CD14-positive monocyte (primary cell): Measurements from ENCODE around the gene CBX2. TPM values are rescaled to one million over a fixed set of nuclear protein-coding genes. Genes with fewer than 3 reads are reported as not detected.

ENCODE experiments used
- DNase-seq, 3 donors: peaks; one replicate each; pipeline ENCODE4 v3.0.0-alpha.2; 2011 to 2022
- H2AFZ ChIP-seq: 2 replicates; pipeline ENCODE4 v1.6.0; 2012; ENCODE audit warnings: mild to moderate bottlenecking, low read depth, low read length, inconsistent platforms; ENCODE audit not compliant: insufficient read depth, poor library complexity, severe bottlenecking
- H3K27ac ChIP-seq, 2 donors: 1 replicate in 1 of 2; 2 replicates in 1 of 2; pipeline ENCODE4 v1.5.1; 2012 to 2013; ENCODE audit warnings: low read length in 2 of 2, control low read depth in 1 of 2, inconsistent platforms in 1 of 2, low read depth in 1 of 2, mild to moderate bottlenecking in 1 of 2
- H3K27me3 ChIP-seq, 2 donors: one replicate each; pipeline versions ENCODE4 v1.6.0 to v1.6.1; 2011 to 2013; ENCODE audit warnings: low read length in 2 of 2; ENCODE audit not compliant: control insufficient read depth in 2 of 2, insufficient read depth in 2 of 2
- H3K36me3 ChIP-seq, 2 donors: replicated peaks in 1 of 2; 1 replicate in 1 of 2; 2 replicates in 1 of 2; pipeline versions ENCODE4 v1.5.1 to v1.6.1; 2012 to 2013; ENCODE audit warnings: low read length in 2 of 2, control low read depth in 1 of 2, inconsistent platforms in 1 of 2, mild to moderate bottlenecking in 1 of 2; ENCODE audit not compliant: insufficient read depth in 2 of 2, control insufficient read depth in 1 of 2
- H3K4me1 ChIP-seq, 2 donors: 1 replicate in 1 of 2; 2 replicates in 1 of 2; pipeline versions ENCODE4 v1.5.1 to v1.6.1; 2012 to 2013; ENCODE audit warnings: low read length in 2 of 2, control low read depth in 1 of 2, inconsistent platforms in 1 of 2, mild to moderate bottlenecking in 1 of 2, moderate library complexity in 1 of 2; ENCODE audit not compliant: insufficient read depth in 2 of 2, control insufficient read depth in 1 of 2
- H3K4me2 ChIP-seq: replicated peaks from 2 replicates; pipeline ENCODE3; 2012; ENCODE audit warnings: low read length, moderate library complexity, mild to moderate bottlenecking; ENCODE audit not compliant: poor library complexity, severe bottlenecking; ENCODE audit errors: extremely low read depth
- H3K4me3 ChIP-seq, 3 experiments: fragments of 200-600 bp in 1 of 3; sonication (generic) in 1 of 3; replicated peaks in 1 of 3; 1 replicate in 2 of 3; 2 replicates in 1 of 3; pipeline ENCODE4 v1.5.1; 2011 to 2013; ENCODE audit warnings: low read length in 3 of 3, mild to moderate bottlenecking in 3 of 3, control low read depth in 2 of 3, low read depth in 2 of 3, inconsistent platforms in 1 of 3, moderate library complexity in 1 of 3
- H3K79me2 ChIP-seq: 2 replicates; pipeline ENCODE4 v1.6.0; 2012; ENCODE audit warnings: mild to moderate bottlenecking, control low read depth, inconsistent platforms, low read length, moderate library complexity; ENCODE audit not compliant: insufficient read depth
- H3K9ac ChIP-seq: 2 replicates; pipeline ENCODE4 v1.6.0; 2017; ENCODE audit warnings: low read length, mild to moderate bottlenecking; ENCODE audit not compliant: insufficient read depth, poor library complexity, severe bottlenecking
- H3K9me3 ChIP-seq, 2 donors: replicated peaks in 1 of 2; 1 replicate in 1 of 2; 2 replicates in 1 of 2; pipeline versions ENCODE4 v1.5.1 to v1.6.1; 2012 to 2013; ENCODE audit warnings: low read length in 2 of 2, control low read depth in 1 of 2; ENCODE audit not compliant: control insufficient read depth in 1 of 2, insufficient read depth in 1 of 2
- H4K20me1 ChIP-seq: 2 replicates; pipeline ENCODE4 v1.6.0; 2012; ENCODE audit warnings: mild to moderate bottlenecking, low read length, control low read depth, moderate library complexity; ENCODE audit not compliant: insufficient read depth
- H3K27ac Mint-ChIP-seq, 7 donors: one replicate each; pipeline ENCODE4 v1.8.0; 2020; ENCODE audit warnings: mild to moderate bottlenecking in 7 of 7, mixed read lengths in 7 of 7, moderate library complexity in 6 of 7, inconsistent platforms in 2 of 7
- H3K27me3 Mint-ChIP-seq, 3 donors: one replicate each; pipeline ENCODE4 v1.8.0; 2021 to 2022; ENCODE audit warnings: low read depth in 3 of 3, mild to moderate bottlenecking in 3 of 3, mixed read lengths in 3 of 3, moderate library complexity in 3 of 3, inconsistent platforms in 1 of 3
- H3K36me3 Mint-ChIP-seq, 2 donors: one replicate each; pipeline ENCODE4 v1.8.0; 2020; ENCODE audit warnings: mixed read lengths in 2 of 2, inconsistent platforms in 1 of 2, mild to moderate bottlenecking in 1 of 2
- H3K4me1 Mint-ChIP-seq: one replicate; pipeline ENCODE4 v1.8.0; 2020; ENCODE audit warnings: mild to moderate bottlenecking, mixed read lengths
- H3K4me3 Mint-ChIP-seq, 2 donors: one replicate each; pipeline ENCODE4 v1.8.0; 2020; ENCODE audit warnings: mild to moderate bottlenecking in 2 of 2, mixed read lengths in 2 of 2, moderate library complexity in 1 of 2
- H3K9me3 Mint-ChIP-seq, 7 donors: one replicate each; pipeline ENCODE4 v1.8.0; 2020 to 2022; ENCODE audit warnings: mixed read lengths in 7 of 7, mild to moderate bottlenecking in 6 of 7, moderate library complexity in 6 of 7, inconsistent platforms in 2 of 7
- CTCF ChIP-seq: fragments of 200-600 bp; IDR thresholded peaks from one replicate; pipeline ENCODE4 v1.8.0; 2022; ENCODE audit warnings: antibody characterized with exemption, mild to moderate bottlenecking
- WGBS: methylation state at CpG from one replicate; pipeline ENCODE4 v1.1.5; 2013; ENCODE audit warnings: missing lambda C conversion rate; ENCODE audit not compliant: insufficient coverage; 5-methylcytosine and 5-hydroxymethylcytosine counted together
- intact Hi-C, 2 donors: fragments of 100-400 bp; cut with micrococcal nuclease; formaldehyde crosslinking; loops; one replicate each; pipeline versions ENCODE4 v1.15.0 to v1.15.1; 2023
- polyA plus RNA-seq, 3 donors: library from polyadenylated mRNA; depleted of rRNA in 1 of 3; unstranded in 2 of 3; stranded (reverse) in 1 of 3; fragments of 300-500 nt in 2 of 3; fragments of >200 nt in 1 of 3; fragmentation: Illumina TruSeq in 2 of 3; gene quantifications; 1 replicate in 2 of 3; 2 replicates in 1 of 3; pipeline ENCODE4 v1.2.3, GENCODE V29; 2012 to 2021

Gene CBX2
- polyA plus RNA-seq, 3 donors, result 0.09 to 0.95 TPM; not detected in 1

- Histone ChIP-seq H3K27ac (no peak overlapping the region), H3K36me3 (no peaks in the 10 kb centered on the region), H3K4me1 (peaks cover 0 to 1% of the 10 kb centered on the region in 2 donors), H3K79me2 (no peaks in the 10 kb centered on the region), H3K4me2 (no peak overlapping the region), H3K9me3 (no peaks in the 10 kb centered on the region), H3K27me3 (peaks cover 42 to 63% of the 10 kb centered on the region in 2 donors), H2AFZ (no peak overlapping the region), H3K4me3 (no peak overlapping the region), H3K9ac (no peak overlapping the region), H4K20me1 (no peaks in the 10 kb centered on the region)
- Mint-ChIP-seq H3K4me1 (peaks cover 8% of the 10 kb centered on the region), H3K36me3 (no peaks in the 10 kb centered on the region), H3K9me3 (peaks cover 0 to 9% (median 4%) of the 10 kb centered on the region in 7 donors), H3K27ac (no peak overlapping the region), H3K4me3 (peak overlapping the region in 1 of 2 donors; percentile 64), H3K27me3 (peaks cover 56 to 73% (median 70%) of the 10 kb centered on the region in 3 donors)
- intact Hi-C loops, result no loop called here
- 92% methylated on average over 2 of the region's 13 CpGs for WGBS
- TF ChIP-seq CTCF, result no peak
- no peak for DNase-seq
Observed at GRCh38 chr17:79750650-79751545, 27.1 kb upstream of the CBX2 start.

GRCh38 chr17:79752175-79752574, 25.8 kb upstream of the CBX2 start:
- H3K27me3 Mint-ChIP-seq, result peaks cover 45 to 67% (median 58%) of the 10 kb centered on the region in 3 donors
- H3K4me3 Mint-ChIP-seq, result peak overlapping the region in 1 of 2 donors; percentile 64
- Histone ChIP-seq H2AFZ (no peak overlapping the region), H3K9me3 (no peaks in the 10 kb centered on the region), H3K36me3 (no peaks in the 10 kb centered on the region), H3K4me2 (no peak overlapping the region), H3K79me2 (no peaks in the 10 kb centered on the region), H3K27ac (no peak overlapping the region), H3K4me1 (no peaks in the 10 kb centered on the region), H3K27me3 (peaks cover 32 to 52% of the 10 kb centered on the region in 2 donors), H3K9ac (no peak overlapping the region), H3K4me3 (no peak overlapping the region), H4K20me1 (no peaks in the 10 kb centered on the region)
- no peak for TF ChIP-seq CTCF
- no peaks in the 10 kb centered on the region for H3K36me3 Mint-ChIP-seq
- H3K9me3 Mint-ChIP-seq, result peaks cover 0 to 6% (median 0%) of the 10 kb centered on the region in 7 donors
- intact Hi-C loops, result no loop called here
- WGBS, result 16% methylated on average over 8 of the region's 13 CpGs
- peaks cover 5% of the 10 kb centered on the region for H3K4me1 Mint-ChIP-seq
- peak in 1 of 3 donors; percentile 60 for DNase-seq
- H3K27ac Mint-ChIP-seq, result no peak overlapping the region
